T-cell (primary cell): Measurements from ENCODE around the gene SHD. TPM values are rescaled to one million over a fixed set of nuclear protein-coding genes. Genes with fewer than 3 reads are reported as not detected.
"Not testable (repeated sequence)": the region's sequence is repeated elsewhere in the genome, so short reads cannot be mapped to it uniquely, and the experiment has no call there.

ENCODE experiments used
- ATAC-seq, 4 experiments: fragments of 200-7000 bp in 3 of 4; fragments of 150-1000 bp in 1 of 4; cut with Tn5 transposase; replicated peaks in 1 of 4; 1 replicate in 3 of 4; 2 replicates in 1 of 4; pipeline ENCODE4 v1.10.0; 2021; ENCODE audit warnings: moderate library complexity in 3 of 4, mild to moderate bottlenecking in 2 of 4, moderate number of reproducible peaks in 1 of 4
- CTCF ChIA-PET, 2 donors: fragments of 300-600 bp; sonication (Branson Sonifier 250); formaldehyde crosslinking; loops; one replicate each; lab custom pipeline; 2022; ENCODE audit warnings: antibody characterized with exemption in 2 of 2; lab: Charles Lee
- POLR2A ChIA-PET, 2 donors: fragments of 300-600 bp; sonication (Branson Sonifier 250); formaldehyde crosslinking; loops; one replicate each; lab custom pipeline; 2022; ENCODE audit warnings: antibody characterized with exemption in 2 of 2; lab: Charles Lee
- DNase-seq, 35 experiments: peaks; one replicate each; pipeline versions ENCODE4 v3.0.0 to v3.0.0-alpha.2; 2013 to 2023
- H3K27ac ChIP-seq: one replicate; pipeline ENCODE4 v1.5.1; 2013; ENCODE audit warnings: low read length
- H3K27me3 ChIP-seq, 2 experiments: replicated peaks in 1 of 2; 1 replicate in 1 of 2; 2 replicates in 1 of 2; pipeline versions ENCODE4 v1.6.1 to v1.7.0; 2013; ENCODE audit warnings: low read length in 1 of 2, mixed read lengths in 1 of 2; ENCODE audit not compliant: control insufficient read depth in 2 of 2, insufficient read depth in 2 of 2; ENCODE audit errors: extremely low read depth in 1 of 2
- H3K36me3 ChIP-seq, 2 donors: 1 replicate in 1 of 2; 2 replicates in 1 of 2; pipeline versions ENCODE4 v1.6.1 to v1.7.0; 2013; ENCODE audit warnings: low read length in 1 of 2; ENCODE audit not compliant: control insufficient read depth in 2 of 2, insufficient read depth in 1 of 2; ENCODE audit errors: extremely low read depth in 1 of 2
- H3K4me1 ChIP-seq, 2 experiments: 1 replicate in 1 of 2; 2 replicates in 1 of 2; pipeline versions ENCODE4 v1.6.1 to v1.7.0; 2013; ENCODE audit warnings: low read length in 2 of 2, mixed read lengths in 1 of 2; ENCODE audit not compliant: insufficient read depth in 2 of 2, control insufficient read depth in 1 of 2; ENCODE audit errors: extremely low read depth in 1 of 2
- H3K4me3 ChIP-seq, 2 donors: 1 replicate in 1 of 2; 2 replicates in 1 of 2; pipeline versions ENCODE4 v1.5.1 to v1.7.0; 2013; ENCODE audit warnings: mild to moderate bottlenecking in 2 of 2, low read length in 1 of 2, moderate library complexity in 1 of 2; ENCODE audit not compliant: control insufficient read depth in 1 of 2; ENCODE audit errors: extremely low read depth in 1 of 2
- H3K9me3 ChIP-seq: 2 replicates; pipeline ENCODE4 v1.7.0; 2013
- H3K27ac Mint-ChIP-seq, 2 donors: one replicate each; pipeline ENCODE4 v1.8.0; 2020 to 2021; ENCODE audit warnings: mild to moderate bottlenecking in 2 of 2, mixed read lengths in 2 of 2
- H3K27me3 Mint-ChIP-seq, 2 donors: one replicate each; pipeline ENCODE4 v1.8.0; 2021 to 2022; ENCODE audit warnings: mixed read lengths in 2 of 2
- H3K36me3 Mint-ChIP-seq: one replicate; pipeline ENCODE4 v1.8.0; 2021; ENCODE audit warnings: mixed read lengths
- H3K4me1 Mint-ChIP-seq, 3 donors: one replicate each; pipeline ENCODE4 v1.8.0; 2020 to 2022; ENCODE audit warnings: mixed read lengths in 3 of 3, mild to moderate bottlenecking in 1 of 3
- H3K4me3 Mint-ChIP-seq, 3 donors: one replicate each; pipeline ENCODE4 v1.8.0; 2020 to 2022; ENCODE audit warnings: mild to moderate bottlenecking in 3 of 3, mixed read lengths in 3 of 3, moderate library complexity in 3 of 3
- H3K9me3 Mint-ChIP-seq, 3 donors: one replicate each; pipeline ENCODE4 v1.8.0; 2020 to 2022; ENCODE audit warnings: mixed read lengths in 3 of 3
- WGBS: methylation state at CpG from one replicate; pipeline ENCODE4 v1.1.5; 2013; ENCODE audit warnings: missing lambda C conversion rate; ENCODE audit not compliant: insufficient coverage; 5-methylcytosine and 5-hydroxymethylcytosine counted together
- total RNA-seq, 35 experiments: library from RNA in 6 of 35; stranded (reverse) in 6 of 35; fragments of 120-200 nt in 1 of 35; gene quantifications; one replicate each; pipeline versions ENCODE4 v1.2.1 to v1.2.4 and lab custom pipeline; 2013 to 2026

Gene SHD
- total RNA-seq, 5 donors from 2014 or later (not counting 1 experiment from before 2014, with no cell fraction given) = 0.19 TPM; not detected in 4

GRCh38 chr19:4327252-4327876 is 48.3 kb downstream of the SHD start:
- 6% methylated on average over 26 of the region's 30 CpGs for whole genome bisulfite sequencing
- H3K27ac ChIP-seq = no peak overlapping the region
- Mint-ChIP-seq H3K36me3 (no peaks in the 10 kb centered on the region), H3K27ac (peak overlapping the region in 1 of 2 donors; percentile 72), H3K4me3 (peak overlapping the region; percentile 68 to 87 (median 79)), H3K9me3 (no peaks in the 10 kb centered on the region), H3K27me3 (peaks cover 0 to 4% of the 10 kb centered on the region in 2 donors), H3K4me1 (peaks cover 25 to 30% (median 26%) of the 10 kb centered on the region in 3 donors)
- H3K4me3 ChIP-seq = peak overlapping the region; percentile 52 to 62
- H3K36me3 ChIP-seq = no peaks in the 10 kb centered on the region
- DNase-seq (peak in 34 of 35 experiments; percentile 13 to 73 (median 55)), ATAC-seq (peak; percentile 10 to 31 (median 24))
- CTCF ChIA-PET = interaction anchor here in 1 of 2 donors (0.5 to 1.2 kb wide), 4 partner anchors 16 to 144 kb away, joined by 3 to 21 read pairs (median 3); partner anchors contain the start of genes HDGFL2 and MPND
- POLR2A ChIA-PET = interaction anchor here in 1 of 2 donors (1.3 kb wide), 1 partner anchor 15 kb away, joined by 13 read pairs; no protein-coding TSS in a partner anchor
- H3K27me3 ChIP-seq = peaks cover 0 to 14% of the 10 kb centered on the region in 2 experiments
- H3K4me1 ChIP-seq = peaks cover 3 to 31% of the 10 kb centered on the region in 2 experiments
- H3K9me3 ChIP-seq = no peaks in the 10 kb centered on the region

DNA sequence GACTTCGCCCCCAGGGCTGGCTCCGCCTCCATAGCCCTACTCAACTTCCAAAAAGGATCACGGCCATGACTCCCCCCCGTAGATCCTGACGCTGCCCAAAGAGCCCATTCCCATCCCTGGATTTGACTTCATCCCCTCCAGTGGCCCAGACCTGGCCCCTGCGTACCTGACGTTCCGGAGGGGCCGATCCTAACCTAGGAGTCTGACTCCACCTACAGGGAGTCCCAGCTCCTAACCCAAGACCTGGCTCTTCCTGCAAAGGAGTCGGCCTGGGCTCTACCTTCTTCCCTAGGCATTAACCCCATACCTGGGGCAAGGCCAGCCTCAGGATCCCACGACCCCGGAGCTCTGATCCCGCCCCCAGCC is 48.8 kb downstream of the SHD start:
- Histone ChIP-seq H3K27ac (peak overlapping the region; percentile 23), H3K9me3 (no peaks in the 10 kb centered on the region), H3K27me3 (peaks cover 0 to 14% of the 10 kb centered on the region in 2 experiments), H3K36me3 (no peaks in the 10 kb centered on the region), H3K4me1 (peaks cover 3 to 31% of the 10 kb centered on the region in 2 experiments), H3K4me3 (peak overlapping the region; percentile 52 to 62)
- Mint-ChIP-seq H3K36me3 (no peaks in the 10 kb centered on the region), H3K27ac (peak overlapping the region in 1 of 2 donors; percentile 72), H3K27me3 (peaks cover 0 to 4% of the 10 kb centered on the region in 2 donors), H3K9me3 (no peaks in the 10 kb centered on the region), H3K4me1 (peaks cover 25 to 30% (median 26%) of the 10 kb centered on the region in 3 donors), H3K4me3 (peak overlapping the region; percentile 68 to 87 (median 79))
- CTCF ChIA-PET = interaction anchor here in 1 of 2 donors (0.5 to 1.2 kb wide), 7 partner anchors 15 to 144 kb away, joined by 3 to 21 read pairs (median 3); partner anchors contain the start of genes CHAF1A, HDGFL2 and MPND
- peak; percentile 13 to 31 (median 15) for ATAC-seq
- POLR2A ChIA-PET = interaction anchor here in 1 of 2 donors (1.3 kb wide), 1 partner anchor 15 kb away, joined by 13 read pairs; no protein-coding TSS in a partner anchor
- WGBS = 14% methylated on average over 13 of the region's 13 CpGs
- no peak for DNase-seq

GRCh38 chr19:4328243-4328990 is 49.4 kb downstream of the SHD start:
- H3K36me3 Mint-ChIP-seq = no peaks in the 10 kb centered on the region
- peaks cover 0 to 4% of the 10 kb centered on the region in 2 donors for H3K27me3 Mint-ChIP-seq
- H3K4me3 Mint-ChIP-seq = peak overlapping the region; percentile 75 to 87 (median 79)
- peak overlapping the region; percentile 10 for H3K27ac ChIP-seq
- WGBS = under 1% methylated on average over 43 of the region's 49 CpGs
- H3K4me1 ChIP-seq = peaks cover 3 to 31% of the 10 kb centered on the region in 2 experiments
- ChIA-PET POLR2A (interaction anchor here in 1 of 2 donors (1.3 kb wide), 1 partner anchor 14 kb away, joined by 13 read pairs; no protein-coding TSS in a partner anchor), CTCF (interaction anchor here in 1 of 2 donors (0.5 to 1.2 kb wide), 9 partner anchors 15 to 188 kb away, joined by 3 to 21 read pairs (median 3); partner anchors contain the start of genes CHAF1A, HDGFL2 and MPND)
- H3K4me3 ChIP-seq = peak overlapping the region; percentile 62 to 65
- peaks cover 0 to 14% of the 10 kb centered on the region in 2 experiments for H3K27me3 ChIP-seq
- no peaks in the 10 kb centered on the region for H3K9me3 Mint-ChIP-seq
- H3K9me3 ChIP-seq = no peaks in the 10 kb centered on the region
- ATAC-seq (peak; percentile 83 to 90 (median 88)), DNase-seq (peak; percentile 78 to 96 (median 90))
- H3K27ac Mint-ChIP-seq = peak overlapping the region; percentile 74 to 79
- no peaks in the 10 kb centered on the region for H3K36me3 ChIP-seq
- peaks cover 25 to 30% (median 26%) of the 10 kb centered on the region in 3 donors for H3K4me1 Mint-ChIP-seq

DNA sequence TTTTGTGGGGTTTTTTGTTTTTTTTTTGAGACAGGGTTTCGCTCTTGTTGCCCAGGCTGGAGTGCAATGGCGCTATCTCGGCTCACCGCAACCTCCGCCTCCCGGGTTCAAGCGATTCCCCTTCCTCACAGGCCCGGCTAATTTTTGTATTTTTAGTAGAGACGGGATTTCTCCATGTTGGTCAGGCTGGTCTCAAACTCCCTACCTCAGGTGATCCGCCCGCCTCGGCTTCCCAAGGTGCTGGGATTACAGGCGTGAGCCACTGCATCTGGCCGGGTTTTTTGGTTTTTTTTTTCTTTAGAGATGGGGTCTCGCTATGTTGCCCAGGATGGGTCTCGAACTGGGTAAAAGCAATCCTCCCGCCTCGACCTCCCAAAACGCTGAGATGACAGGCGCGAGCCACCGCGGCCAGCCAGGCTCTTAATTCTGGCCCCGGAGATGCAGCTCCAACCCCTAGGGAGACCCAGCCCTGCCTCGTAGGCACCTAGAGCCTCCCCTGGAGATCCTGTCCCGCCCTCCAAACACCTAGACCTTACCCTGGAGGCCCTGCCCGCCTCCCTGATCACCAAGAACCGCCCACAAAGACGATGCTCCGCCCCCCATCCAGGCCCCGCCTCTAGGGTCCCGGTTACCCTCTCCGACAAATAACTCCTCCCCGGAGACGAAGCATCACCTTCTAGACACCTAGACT is 50.1 kb downstream of the SHD start:
- POLR2A ChIA-PET = not testable (repeated sequence)

GRCh38 chr19:4329858-4330257 is 50.8 kb downstream of the SHD start:
- peaks cover 25 to 30% (median 26%) of the 10 kb centered on the region in 3 donors for H3K4me1 Mint-ChIP-seq
- no peak overlapping the region for H3K27ac Mint-ChIP-seq
- Histone ChIP-seq H3K4me1 (peaks cover 3 to 31% of the 10 kb centered on the region in 2 experiments), H3K27ac (no peak overlapping the region), H3K9me3 (no peaks in the 10 kb centered on the region), H3K27me3 (peaks cover 0 to 14% of the 10 kb centered on the region in 2 experiments), H3K4me3 (no peak overlapping the region), H3K36me3 (no peaks in the 10 kb centered on the region)
- H3K27me3 Mint-ChIP-seq = peaks cover 0 to 4% of the 10 kb centered on the region in 2 donors
- no peak for DNase-seq
- H3K4me3 Mint-ChIP-seq = peak overlapping the region in 2 of 3 donors; percentile 50 to 87
- ATAC-seq = no peak
- ChIA-PET CTCF (no interaction called here), POLR2A (no interaction called here)
- WGBS = 98% methylated on average over 19 of the region's 19 CpGs
- peaks cover 0 to 6% (median 0%) of the 10 kb centered on the region in 3 donors for H3K9me3 Mint-ChIP-seq
- no peaks in the 10 kb centered on the region for H3K36me3 Mint-ChIP-seq

More for the DNA sequence above, 50.1 kb downstream of the SHD start:
- Histone ChIP-seq H3K4me1 (peaks cover 3 to 31% of the 10 kb centered on the region in 2 experiments), H3K4me3 (peak overlapping the region; percentile 59 to 65), H3K27ac (peak overlapping the region; percentile 10), H3K27me3 (peaks cover 0 to 14% of the 10 kb centered on the region in 2 experiments)
- H3K27me3 Mint-ChIP-seq, CTCF ChIA-PET, H3K9me3 ChIP-seq, ATAC-seq, H3K9me3 Mint-ChIP-seq, H3K36me3 ChIP-seq, H3K36me3 Mint-ChIP-seq: not testable (repeated sequence)
- Mint-ChIP-seq H3K4me1 (peaks cover 25 to 30% (median 26%) of the 10 kb centered on the region in 3 donors), H3K4me3 (peak overlapping the region; percentile 75 to 87 (median 79)), H3K27ac (peak overlapping the region in 1 of 2 donors; percentile 79)
- DNase-seq = peak in 18 of 35 experiments; percentile 12 to 52 (median 34)
- 66% methylated on average over 20 of the region's 35 CpGs for WGBS
